GM12892 (cell line): ENCODE results near the gene SEC11C.

Experiments used
- POLR2A ChIP-seq: IDR thresholded peaks from 2 replicates; pipeline ENCODE4 v1.6.1; 2011; ENCODE audit warnings: low read depth, low read length, control low read depth
- TAF1 ChIP-seq: IDR thresholded peaks from 2 replicates; pipeline ENCODE4 v1.6.1; 2011; ENCODE audit warnings: low read depth, mild to moderate bottlenecking, control low read depth, low read length, borderline replicate concordance

- TF ChIP-seq TAF1 (no peak), POLR2A (no peak)
These were observed 56.6 kb downstream of the SEC11C start for GRCh38 chr18:59196161-59196725.
